ENCODE data around the gene RHOBTB3. TPM values are rescaled to one million over a fixed set of nuclear protein-coding genes. Genes with fewer than 3 reads are reported as not detected.

Gene RHOBTB3
- total RNA-seq, 1 experiment from 2014 or later = 6.8 TPM

- Histone ChIP-seq H2BK120ac (ENCODE audit: low read depth, low read length, poor library complexity, severe bottlenecking) (no peak overlapping the region), H3T11ph (ENCODE audit: low read length) (no peak overlapping the region), H4K8ac (replicated peaks; ENCODE audit: insufficient read length, low read depth, low read length) (no peak overlapping the region), H2BK20ac (ENCODE audit: low read depth, low read length, poor library complexity, severe bottlenecking) (no peak overlapping the region), H2AK5ac (ENCODE audit: insufficient read length, low read length) (no peak overlapping the region), H3K14ac (ENCODE audit: insufficient read depth, low read length) (no peak overlapping the region), H3K23ac (ENCODE audit: insufficient read length, low read depth, low read length) (no peak overlapping the region), H3K23me2 (ENCODE audit: insufficient read length, low read depth, low read length, poor library complexity, severe bottlenecking) (no peaks in the 10 kb centered on the region), H3K4ac (ENCODE audit: low read depth, low read length) (no peak overlapping the region), H4K20me1 (ENCODE audit: control insufficient read depth, insufficient read depth, insufficient read length) (no peaks in the 10 kb centered on the region), H2AFZ (ENCODE audit: low read length) (no peak overlapping the region), H4K91ac (ENCODE audit: insufficient read length, low read depth, low read length) (no peak overlapping the region), H2BK5ac (ENCODE audit: insufficient read length, low read length) (no peak overlapping the region), H3K27me3 (ENCODE audit: insufficient read depth, low read length) (no peaks in the 10 kb centered on the region), H3K4me1 (ENCODE audit: insufficient read depth, low read length) (no peaks in the 10 kb centered on the region), H2BK15ac (ENCODE audit: low read depth, low read length) (no peak overlapping the region), H3K79me2 (ENCODE audit: insufficient read depth, low read length) (no peaks in the 10 kb centered on the region), H3K9ac (ENCODE audit: extremely low read depth, insufficient read length, low read length) (no peak overlapping the region), H3K4me2 (ENCODE audit: insufficient read depth, insufficient read length, low read length) (no peak overlapping the region), H4K5ac (ENCODE audit: insufficient read length, low read depth, low read length) (no peak overlapping the region), H3K79me1 (ENCODE audit: insufficient read depth, low read depth, low read length, poor library complexity, severe bottlenecking) (no peaks in the 10 kb centered on the region), H3K9me3 (ENCODE audit: control insufficient read depth, low read depth, low read length) (no peaks in the 10 kb centered on the region), H3K18ac (ENCODE audit: insufficient read length, low read depth, low read length) (no peak overlapping the region), H2BK12ac (ENCODE audit: insufficient read length, low read depth, low read length) (no peak overlapping the region), H3K56ac (ENCODE audit: insufficient read length, low read depth, low read length) (no peak overlapping the region), H3K27ac (ENCODE audit: insufficient read length, low read depth, low read length) (no peak overlapping the region)
- TF ChIP-seq, protein P1, sequence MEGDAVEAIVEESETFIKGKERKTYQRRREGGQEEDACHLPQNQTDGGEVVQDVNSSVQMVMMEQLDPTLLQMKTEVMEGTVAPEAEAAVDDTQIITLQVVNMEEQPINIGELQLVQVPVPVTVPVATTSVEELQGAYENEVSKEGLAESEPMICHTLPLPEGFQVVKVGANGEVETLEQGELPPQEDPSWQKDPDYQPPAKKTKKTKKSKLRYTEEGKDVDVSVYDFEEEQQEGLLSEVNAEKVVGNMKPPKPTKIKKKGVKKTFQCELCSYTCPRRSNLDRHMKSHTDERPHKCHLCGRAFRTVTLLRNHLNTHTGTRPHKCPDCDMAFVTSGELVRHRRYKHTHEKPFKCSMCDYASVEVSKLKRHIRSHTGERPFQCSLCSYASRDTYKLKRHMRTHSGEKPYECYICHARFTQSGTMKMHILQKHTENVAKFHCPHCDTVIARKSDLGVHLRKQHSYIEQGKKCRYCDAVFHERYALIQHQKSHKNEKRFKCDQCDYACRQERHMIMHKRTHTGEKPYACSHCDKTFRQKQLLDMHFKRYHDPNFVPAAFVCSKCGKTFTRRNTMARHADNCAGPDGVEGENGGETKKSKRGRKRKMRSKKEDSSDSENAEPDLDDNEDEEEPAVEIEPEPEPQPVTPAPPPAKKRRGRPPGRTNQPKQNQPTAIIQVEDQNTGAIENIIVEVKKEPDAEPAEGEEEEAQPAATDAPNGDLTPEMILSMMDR (conservative IDR thresholded peaks at IDR 0.05) = no peak
- no peak overlapping the region for H3K4me3 Mint-ChIP-seq
- WGBS (ENCODE audit: extremely low coverage, insufficient read length, low lambda C conversion rate) = no CpG with 5 or more reads among the region's 4 CpGs
- H3K36me3 Mint-ChIP-seq (ENCODE audit: insufficient read depth in 1 of 3, low read depth in 3 of 3) = no peaks in the 10 kb centered on the region
- H3K27me3 Mint-ChIP-seq (ENCODE audit: low read depth) = no peaks in the 10 kb centered on the region
- H3K27ac Mint-ChIP-seq = no peak overlapping the region
- H3K9me3 Mint-ChIP-seq = no peaks in the 10 kb centered on the region
- no peak for DNase-seq
- H3K4me1 Mint-ChIP-seq = no peaks in the 10 kb centered on the region
These were observed 68.2 kb downstream of the RHOBTB3 start for GRCh38 chr5:95799191-95799835.
